Keratinocyte (primary cell): ENCODE data around the gene PRKCD. TPM values are rescaled to one million over a fixed set of nuclear protein-coding genes. Genes with fewer than 3 reads are reported as not detected.

Experiments
- DNase-seq: peaks from one replicate; pipeline ENCODE4 v3.0.0-alpha.2; 2011; ENCODE audit warnings: low read depth, missing footprints, low spot score
- FAIRE-seq: peaks from 2 replicates; lab custom pipeline; 2011; peaks lifted over from hg19 to GRCh38; lab: Jason Lieb, UNC
- H2AFZ ChIP-seq: 2 replicates; pipeline ENCODE4 v1.6.0; 2012; ENCODE audit warnings: low read length, control low read depth, inconsistent platforms; ENCODE audit not compliant: control insufficient read depth
- H3K27ac ChIP-seq: 2 replicates; pipeline ENCODE4 v1.5.1; 2011; ENCODE audit warnings: low read length; ENCODE audit not compliant: control insufficient read depth, insufficient read depth
- H3K27me3 ChIP-seq: 3 replicates; pipeline ENCODE4 v1.6.0; 2011; ENCODE audit warnings: low read length; ENCODE audit not compliant: control insufficient read depth, insufficient read depth; ENCODE audit errors: extremely low read depth
- H3K36me3 ChIP-seq, 2 experiments: 2 replicates in 1 of 2; 3 replicates in 1 of 2; pipeline ENCODE4 v1.5.1; 2011; ENCODE audit warnings: low read length in 2 of 2, mild to moderate bottlenecking in 1 of 2; ENCODE audit not compliant: control insufficient read depth in 2 of 2, insufficient read depth in 2 of 2; ENCODE audit errors: extremely low read depth in 1 of 2
- H3K4me1 ChIP-seq: 3 replicates; pipeline ENCODE4 v1.5.1; 2011; ENCODE audit warnings: low read length; ENCODE audit not compliant: control insufficient read depth, insufficient read depth; ENCODE audit errors: extremely low read depth
- H3K4me2 ChIP-seq: 3 replicates; pipeline ENCODE4 v1.6.0; 2011; ENCODE audit warnings: low read depth, low read length; ENCODE audit not compliant: control insufficient read depth, insufficient read depth; ENCODE audit errors: extremely low read depth
- H3K4me3 ChIP-seq, 3 experiments: fragments of 200-600 bp in 1 of 3; sonication (generic) in 1 of 3; 2 replicates in 2 of 3; 3 replicates in 1 of 3; pipeline ENCODE4 v1.5.1; 2011 to 2016; ENCODE audit warnings: low read length in 3 of 3, mild to moderate bottlenecking in 3 of 3, control low read depth in 2 of 3, inconsistent platforms in 1 of 3, low read depth in 1 of 3, mixed read lengths in 1 of 3, mixed run types in 1 of 3, moderate library complexity in 1 of 3; ENCODE audit not compliant: control insufficient read depth in 2 of 3, insufficient read depth in 2 of 3; ENCODE audit errors: extremely low read depth in 1 of 3
- H3K79me2 ChIP-seq: 2 replicates; pipeline ENCODE4 v1.6.0; 2012; ENCODE audit warnings: low read length; ENCODE audit not compliant: control insufficient read depth, insufficient read depth
- H3K9ac ChIP-seq: 3 replicates; pipeline ENCODE4 v1.6.0; 2011; ENCODE audit warnings: low read length; ENCODE audit not compliant: control insufficient read depth, insufficient read depth; ENCODE audit errors: extremely low read depth
- H3K9me1 ChIP-seq: 3 replicates; pipeline ENCODE4 v1.6.0; 2011; ENCODE audit warnings: low read length; ENCODE audit not compliant: control insufficient read depth, insufficient read depth; ENCODE audit errors: extremely low read depth
- H3K9me3 ChIP-seq: 2 replicates; pipeline ENCODE4 v1.5.1; 2012; ENCODE audit warnings: low read depth, low read length; ENCODE audit not compliant: control insufficient read depth
- H4K20me1 ChIP-seq: 3 replicates; pipeline ENCODE4 v1.6.0; 2011; ENCODE audit warnings: low read length; ENCODE audit not compliant: control insufficient read depth, insufficient read depth; ENCODE audit errors: extremely low read depth
- CTCF ChIP-seq, 3 experiments: IDR thresholded peaks in 1 of 3; conservative IDR thresholded peaks in 1 of 3; optimal IDR thresholded peaks in 1 of 3; 2 replicates in 2 of 3; 3 replicates in 1 of 3; pipeline versions ENCODE3 to v1.5.1; 2011; ENCODE audit warnings: low read length in 3 of 3, mild to moderate bottlenecking in 3 of 3, moderate library complexity in 2 of 3, control low read depth in 1 of 3, inconsistent platforms in 1 of 3; ENCODE audit not compliant: insufficient read depth in 2 of 3; ENCODE audit errors: extremely low read depth in 1 of 3
- EZH2 ChIP-seq: IDR thresholded peaks from one replicate; pipeline ENCODE4 v1.6.1; 2012; ENCODE audit warnings: inconsistent platforms, mild to moderate bottlenecking, low read length, moderate library complexity
- dilution Hi-C: fragments of 300-500 bp; cut with MboI; formaldehyde crosslinking; loops from one replicate; pipeline ENCODE4 v1.7.0; 2020; ENCODE audit warnings: low sequenced_read_pairs; ENCODE audit not compliant: extremely low pct_ligation_motif_present
- polyA plus RNA-seq, 5 experiments: library from polyadenylated mRNA; depleted of rRNA in 3 of 5; stranded (reverse) in 3 of 5; stranded (forward) in 1 of 5; unstranded in 1 of 5; fragments of >200 nt; gene quantifications; 1 replicate in 1 of 5; 2 replicates in 3 of 5; 3 replicates in 1 of 5; pipeline versions ENCODE4 v1.2.1 to v1.2.3, GENCODE V29; 2011 to 2012; ENCODE audit warnings: missing spikeins in 2 of 5, low read depth in 1 of 5, low replicate concordance in 1 of 5

Gene PRKCD
- polyA plus RNA-seq, 1 donor (not counting 4 experiments of a cell fraction or from before 2014, with no cell fraction given), result 25.1 TPM

- peaks cover 4% of the 10 kb centered on the region for H4K20me1 ChIP-seq
- H3K79me2 ChIP-seq, result peaks cover 1% of the 10 kb centered on the region
- H3K9me3 ChIP-seq, result no peaks in the 10 kb centered on the region
- no peak overlapping the region for H3K4me3 ChIP-seq
- no peak overlapping the region for H3K27ac ChIP-seq
- DNase-seq, result no peak
- TF ChIP-seq CTCF (optimal IDR thresholded peaks at IDR 0.05 in 1 of 3, IDR thresholded peaks at IDR 0.05 in 1 of 3, conservative IDR thresholded peaks at IDR 0.05 in 1 of 3; ENCODE audit: extremely low read depth in 1 of 3, insufficient read depth in 2 of 3, low read length in 3 of 3), result no peak
- TF ChIP-seq EZH2, result peak; percentile 32
- no peaks in the 10 kb centered on the region for H3K36me3 ChIP-seq
- H3K27me3 ChIP-seq, result peaks cover 36% of the 10 kb centered on the region
- H3K4me2 ChIP-seq, result no peak overlapping the region
- H3K4me1 ChIP-seq, result peaks cover 17% of the 10 kb centered on the region
- H2AFZ ChIP-seq, result no peak overlapping the region
- H3K9me1 ChIP-seq, result no peaks in the 10 kb centered on the region
- no peak for FAIRE-seq
- dilution Hi-C loops, result no loop called here
- no peak overlapping the region for H3K9ac ChIP-seq
Measured at GRCh38 chr3:53156368-53156834, 4.6 kb upstream of the PRKCD start.

GRCh38 chr3:53157974-53158580, 2.9 kb upstream of the PRKCD start:
- Histone ChIP-seq H2AFZ (no peak overlapping the region), H3K9ac (no peak overlapping the region), H3K9me1 (peaks cover 2% of the 10 kb centered on the region), H3K9me3 (no peaks in the 10 kb centered on the region), H3K4me3 (no peak overlapping the region), H3K4me2 (no peak overlapping the region), H4K20me1 (peaks cover 4% of the 10 kb centered on the region), H3K27me3 (peaks cover 32% of the 10 kb centered on the region), H3K4me1 (peaks cover 26% of the 10 kb centered on the region), H3K27ac (no peak overlapping the region), H3K36me3 (no peaks in the 10 kb centered on the region), H3K79me2 (peaks cover 12% of the 10 kb centered on the region)
- TF ChIP-seq CTCF (optimal IDR thresholded peaks at IDR 0.05 in 1 of 3, IDR thresholded peaks at IDR 0.05 in 1 of 3, conservative IDR thresholded peaks at IDR 0.05 in 1 of 3; ENCODE audit: extremely low read depth in 1 of 3, insufficient read depth in 2 of 3, low read length in 3 of 3) (no peak), EZH2 (no peak)
- no peak for DNase-seq
- dilution Hi-C loops, result no loop called here
- no peak for FAIRE-seq
